Vagina (tissue), 2 donors: ENCODE results near the gene NAA80. TPM values are rescaled to one million over a fixed set of nuclear protein-coding genes. Genes with fewer than 3 reads are reported as not detected.
A peak's percentile ranks its signal among the peaks of the same experiment; 100 is the strongest.

ENCODE experiments used
- DNase-seq, 2 donors: peaks; one replicate each; pipeline ENCODE4 v3.0.0-alpha.2; 2017; ENCODE audit errors: extremely low spot score in 2 of 2
- H3K27ac ChIP-seq: fragments of 200-600 bp; sonication (generic); one replicate; pipeline ENCODE4 v1.5.1; 2019
- H3K27me3 ChIP-seq: fragments of 200-600 bp; sonication (generic); one replicate; pipeline ENCODE4 v1.5.1; 2019
- H3K36me3 ChIP-seq, 2 donors: fragments of 200-600 bp; sonication (generic); one replicate each; pipeline ENCODE4 v1.5.1; 2017 to 2019
- H3K4me1 ChIP-seq: fragments of 200-600 bp; sonication (generic); one replicate; pipeline ENCODE4 v1.5.1; 2019
- H3K4me3 ChIP-seq, 2 donors: fragments of 200-600 bp; sonication (generic); 1 replicate in 1 of 2; 2 replicates in 1 of 2; pipeline ENCODE4 v1.5.1; 2016 to 2019
- H3K9me3 ChIP-seq: fragments of 200-600 bp; sonication (generic); one replicate; pipeline ENCODE4 v1.5.1; 2019
- POLR2A ChIP-seq, 2 donors: fragments of 450-650 bp; IDR thresholded peaks; one replicate each; pipeline ENCODE4 v1.6.1; 2017; ENCODE audit warnings: antibody characterized with exemption in 2 of 2, mild to moderate bottlenecking in 2 of 2, moderate library complexity in 2 of 2
- POLR2AphosphoS5 ChIP-seq, 2 donors: sonication (generic); formaldehyde crosslinking; IDR thresholded peaks; one replicate each; pipeline ENCODE4 v1.9.0; 2017; ENCODE audit warnings: antibody characterized with exemption in 2 of 2, mild to moderate bottlenecking in 2 of 2, low read depth in 1 of 2; ENCODE audit not compliant: insufficient read depth in 1 of 2
- intact Hi-C: fragments of 100-400 bp; cut with DNase I; formaldehyde crosslinking; loops from one replicate; pipeline ENCODE4 v1.15.1; 2023
- total RNA-seq: library from RNA; depleted of rRNA; stranded (reverse); fragments of >200 nt; gene quantifications from one replicate; pipeline ENCODE4 v1.2.3, GENCODE V29; 2016
- TF ChIP-seq, protein P1 (sequence below), 3 experiments: fragments of 450-650 bp in 2 of 3; fragments of 200-600 bp in 1 of 3; sonication (generic) in 1 of 3; IDR thresholded peaks; one replicate each; pipeline ENCODE4 v1.5.1; 2017 to 2019; ENCODE audit warnings: antibody characterized with exemption in 3 of 3, mild to moderate bottlenecking in 2 of 3, moderate library complexity in 2 of 3

Gene NAA80
- total RNA-seq, 1 donor from 2014 or later = 10.1 TPM

- Histone ChIP-seq H3K36me3 (peaks cover 0 to 1% of the 10 kb centered on the region in 2 donors), H3K27me3 (no peaks in the 10 kb centered on the region), H3K27ac (no peak overlapping the region), H3K9me3 (no peaks in the 10 kb centered on the region), H3K4me1 (peaks cover 50% of the 10 kb centered on the region), H3K4me3 (no peak overlapping the region)
- no peak for TF ChIP-seq POLR2AphosphoS5 (IDR thresholded peaks at IDR 0.05; ENCODE audit: insufficient read depth in 1 of 2, low read depth in 1 of 2)
- intact Hi-C loops = no loop called here
- no peak for DNase-seq
These were observed 43.8 kb upstream of the NAA80 start for GRCh38 chr3:50342813-50343633.

DNA sequence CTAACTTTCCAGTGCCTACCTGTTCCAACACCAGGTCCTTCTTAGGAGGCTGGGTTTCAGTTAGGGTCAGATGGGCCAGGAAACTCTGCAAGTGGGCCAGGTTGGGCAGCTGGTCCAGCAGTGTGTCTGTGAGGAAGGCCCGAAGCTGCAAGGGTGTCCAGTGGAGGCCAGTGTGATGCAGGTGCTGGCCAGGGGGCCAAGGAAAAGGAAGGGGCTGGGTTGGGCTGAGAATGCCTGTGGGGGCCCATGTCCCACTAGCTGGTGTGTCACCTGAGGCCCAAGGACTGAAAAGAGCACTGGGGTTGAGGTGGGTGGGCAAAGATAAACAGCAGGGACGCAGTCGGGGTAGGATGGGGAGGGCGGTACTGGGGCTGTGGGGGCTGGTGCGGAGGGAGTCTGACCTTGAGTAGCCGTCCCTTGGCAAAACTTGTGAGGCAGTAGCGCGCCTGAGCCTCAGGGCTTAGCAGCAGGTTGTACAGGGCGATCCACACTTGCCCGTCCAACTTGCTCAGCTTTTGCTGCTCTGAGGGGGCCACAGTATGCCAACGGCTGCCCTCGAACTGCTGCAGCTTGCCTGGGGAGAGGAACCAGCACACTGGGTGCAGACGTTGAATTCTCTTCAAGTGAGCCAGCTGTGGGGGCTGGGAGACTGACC is 42.9 kb upstream of the NAA80 start:
- H3K27ac ChIP-seq = peak overlapping the region; percentile 99
- intact Hi-C loops = no loop called here
- H3K27me3 ChIP-seq = no peaks in the 10 kb centered on the region
- no peaks in the 10 kb centered on the region for H3K9me3 ChIP-seq
- no peak for DNase-seq
- no peaks in the 10 kb centered on the region for H3K36me3 ChIP-seq
- no peak for TF ChIP-seq POLR2A (IDR thresholded peaks at IDR 0.05)
- TF ChIP-seq POLR2AphosphoS5 (IDR thresholded peaks at IDR 0.05; ENCODE audit: insufficient read depth in 1 of 2, low read depth in 1 of 2) = no peak
- TF ChIP-seq, protein P1, sequence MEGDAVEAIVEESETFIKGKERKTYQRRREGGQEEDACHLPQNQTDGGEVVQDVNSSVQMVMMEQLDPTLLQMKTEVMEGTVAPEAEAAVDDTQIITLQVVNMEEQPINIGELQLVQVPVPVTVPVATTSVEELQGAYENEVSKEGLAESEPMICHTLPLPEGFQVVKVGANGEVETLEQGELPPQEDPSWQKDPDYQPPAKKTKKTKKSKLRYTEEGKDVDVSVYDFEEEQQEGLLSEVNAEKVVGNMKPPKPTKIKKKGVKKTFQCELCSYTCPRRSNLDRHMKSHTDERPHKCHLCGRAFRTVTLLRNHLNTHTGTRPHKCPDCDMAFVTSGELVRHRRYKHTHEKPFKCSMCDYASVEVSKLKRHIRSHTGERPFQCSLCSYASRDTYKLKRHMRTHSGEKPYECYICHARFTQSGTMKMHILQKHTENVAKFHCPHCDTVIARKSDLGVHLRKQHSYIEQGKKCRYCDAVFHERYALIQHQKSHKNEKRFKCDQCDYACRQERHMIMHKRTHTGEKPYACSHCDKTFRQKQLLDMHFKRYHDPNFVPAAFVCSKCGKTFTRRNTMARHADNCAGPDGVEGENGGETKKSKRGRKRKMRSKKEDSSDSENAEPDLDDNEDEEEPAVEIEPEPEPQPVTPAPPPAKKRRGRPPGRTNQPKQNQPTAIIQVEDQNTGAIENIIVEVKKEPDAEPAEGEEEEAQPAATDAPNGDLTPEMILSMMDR (IDR thresholded peaks at IDR 0.05) = no peak
- peaks cover 55% of the 10 kb centered on the region for H3K4me1 ChIP-seq
- no peak overlapping the region for H3K4me3 ChIP-seq

DNA sequence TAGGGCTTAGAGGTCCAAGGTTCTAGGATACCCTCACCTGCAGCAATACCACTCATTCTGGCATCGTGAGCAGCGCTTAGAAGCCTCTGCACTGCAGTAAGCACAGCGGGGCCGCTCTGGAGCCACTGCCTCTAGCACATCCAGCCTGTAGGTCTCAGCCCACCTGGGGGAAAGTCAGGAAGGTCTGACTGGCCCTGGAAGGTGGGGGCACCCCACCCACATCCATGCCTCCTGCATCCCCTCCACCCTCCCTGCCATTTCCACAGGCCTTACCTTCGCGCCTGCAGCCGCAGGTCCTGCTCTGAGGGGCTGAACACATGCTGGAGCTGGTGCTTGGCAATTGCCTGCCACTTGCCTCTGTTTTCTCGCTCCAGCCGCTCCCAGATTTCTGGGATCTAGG is 42.3 kb upstream of the NAA80 start:
- Histone ChIP-seq H3K27me3 (no peaks in the 10 kb centered on the region), H3K9me3 (no peaks in the 10 kb centered on the region), H3K4me1 (peaks cover 59% of the 10 kb centered on the region), H3K4me3 (peak overlapping the region; percentile 51 to 60), H3K27ac (peak overlapping the region; percentile 99), H3K36me3 (no peaks in the 10 kb centered on the region)
- intact Hi-C loops = no loop called here
- no peak for DNase-seq
- TF ChIP-seq POLR2A (IDR thresholded peaks at IDR 0.05) (no peak), POLR2AphosphoS5 (IDR thresholded peaks at IDR 0.05; ENCODE audit: insufficient read depth in 1 of 2, low read depth in 1 of 2) (no peak)
- TF ChIP-seq, protein P1 (IDR thresholded peaks at IDR 0.05) = no peak

GRCh38 chr3:50340448-50341329 is 41.5 kb upstream of the NAA80 start, which contains the start of gene RASSF1:
Gene RASSF1, minus strand, starts transcription at chr3:50340836. Its CDS starts 31 bp downstream, at chr3:50340805.
- no peak for DNase-seq
- intact Hi-C loops = no loop called here
- Histone ChIP-seq H3K27ac (peak within 1 kb of the TSS; percentile 99), H3K4me1 (peaks cover 61% of the 10 kb centered on the region), H3K4me3 (peak within 1 kb of the TSS; percentile 51 to 60), H3K36me3 (no peaks in the 10 kb centered on the region), H3K9me3 (no peaks in the 10 kb centered on the region), H3K27me3 (no peaks in the 10 kb centered on the region)
- TF ChIP-seq, protein P1 (IDR thresholded peaks at IDR 0.05) = no peak
- peak; percentile 11 to 79 for TF ChIP-seq POLR2AphosphoS5 (IDR thresholded peaks at IDR 0.05; ENCODE audit: insufficient read depth in 1 of 2, low read depth in 1 of 2)
- TF ChIP-seq POLR2A (IDR thresholded peaks at IDR 0.05) = peak in 1 of 2 donors; percentile 69

- Histone ChIP-seq H3K4me1 (peaks cover 61% of the 10 kb centered on the region), H3K36me3 (no peaks in the 10 kb centered on the region), H3K27me3 (no peaks in the 10 kb centered on the region), H3K4me3 (peak overlapping the region; percentile 51 to 60), H3K27ac (peak overlapping the region; percentile 99), H3K9me3 (no peaks in the 10 kb centered on the region)
- DNase-seq = no peak
- TF ChIP-seq POLR2A (IDR thresholded peaks at IDR 0.05) (no peak), POLR2AphosphoS5 (IDR thresholded peaks at IDR 0.05; ENCODE audit: insufficient read depth in 1 of 2, low read depth in 1 of 2) (no peak)
- TF ChIP-seq, protein P1 (IDR thresholded peaks at IDR 0.05) = no peak
- intact Hi-C loops = no loop called here
These were observed 40.9 kb upstream of the NAA80 start for GRCh38 chr3:50340147-50340447.
